ENCODE measurements around the gene FNDC10. TPM values are rescaled to one million over a fixed set of nuclear protein-coding genes. Genes with fewer than 3 reads are reported as not detected.
A peak's percentile ranks its signal among the peaks of the same experiment; 100 is the strongest.
"Not testable (repeated sequence)": the region's sequence is repeated elsewhere in the genome, so short reads cannot be mapped to it uniquely, and the experiment has no call there.

The FNDC10 gene
- total RNA-seq (2021; ENCODE audit: unreplicated experiment), result 8.4 TPM
- polyA plus RNA-seq (2012), result 4.1 and 6.1 TPM in 2 replicates
- Bru-seq, nascent RNA, result percentile 27 among the genes with signal in this experiment
- BruChase-seq, experiment 1, labeled RNA remaining after a 6-hour chase, result percentile 61 among the genes with signal in this experiment
- BruChase-seq, experiment 2, labeled RNA remaining after a 2-hour chase, result percentile 42 among the genes with signal in this experiment
- long read RNA-seq, transcript FNDC10-201 (1 exons, 2,085 nt), result major isoform, 31 of 31 reads
- long read RNA-seq, partial matches to known transcripts, result 0 of 31 reads
- long read RNA-seq, other reads (novel, unspliced or antisense), result 0 of 31 reads

DNA sequence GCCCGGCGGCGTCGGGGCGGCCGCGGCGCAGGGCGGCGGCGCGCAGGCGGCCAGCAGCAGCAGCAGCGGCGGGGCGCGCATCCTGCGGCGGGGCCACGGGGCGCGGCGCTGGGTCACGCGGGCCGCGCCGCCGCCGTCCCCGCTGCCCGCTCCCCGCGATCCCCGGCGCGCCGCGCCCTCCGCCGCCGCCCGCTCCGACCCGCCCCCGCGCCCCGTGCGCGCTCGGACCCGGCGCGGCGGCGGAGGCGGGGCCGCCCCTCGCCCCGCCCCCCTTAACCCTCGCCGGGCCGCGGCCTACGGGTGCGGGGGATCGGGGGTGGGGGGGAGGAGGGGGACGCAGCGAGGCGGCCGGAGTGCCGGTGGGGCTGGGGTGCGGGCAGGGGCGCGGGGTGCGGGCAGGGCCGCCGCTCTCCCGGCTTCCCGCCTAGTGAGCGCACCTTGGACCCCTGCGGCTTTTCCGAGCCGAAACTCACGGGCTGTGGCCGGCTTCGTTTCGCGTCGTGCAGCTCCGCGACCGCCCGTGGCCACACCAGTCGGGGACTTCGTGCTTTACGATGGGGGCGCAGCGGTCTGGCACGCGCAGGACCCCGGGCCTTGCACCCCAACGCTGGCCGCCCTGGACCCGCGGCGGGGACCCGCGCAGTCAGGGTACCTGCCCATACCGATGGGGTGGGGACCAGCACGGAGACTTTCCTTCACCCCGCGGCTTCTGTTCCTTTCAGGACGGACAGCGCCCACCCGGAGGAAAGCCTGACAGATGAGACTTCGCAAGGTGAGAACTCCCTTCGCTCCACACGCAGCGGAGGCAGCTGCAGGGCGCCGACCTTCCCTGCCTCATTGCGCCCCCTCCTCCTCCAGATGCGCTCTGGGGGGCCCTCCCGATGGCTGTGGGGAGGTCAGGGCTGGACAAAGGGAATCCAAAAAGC, at the start of gene FNDC10:
Gene FNDC10, minus strand, starts transcription at position 201 of the 926 bp plus-strand sequence. Its CDS starts 120 bp downstream, at position 81.
- Histone ChIP-seq H3K27ac (ENCODE audit: low read depth, low read length) (peak within 1 kb of the TSS; percentile 58; the same call in 1 of the 2 replicates), H3K4me3 (replicated peaks in 1 of 2; ENCODE audit: low read depth in 1 of 2, low read length in 2 of 2) (peak within 1 kb of the TSS; percentile 34 to 55), H3K79me2 (ENCODE audit: insufficient read depth, low read length) (no peaks in the 10 kb centered on the region), H4K20me1 (ENCODE audit: insufficient read depth) (no peaks in the 10 kb centered on the region), H3K27me3 (ENCODE audit: insufficient read depth, low read length) (peaks cover 11% of the 10 kb centered on the region; the same call in 1 of the 2 replicates), H3K36me3 (ENCODE audit: control insufficient read depth in 1 of 2, insufficient read depth in 2 of 2, low read length in 2 of 2) (no peaks in the 10 kb centered on the region), H3K9me2 (ENCODE audit: insufficient read depth) (no peaks in the 10 kb centered on the region), H3K9me3 (ENCODE audit: control insufficient read depth in 1 of 2, insufficient read depth in 1 of 2, low read depth in 1 of 2, low read length in 2 of 2) (no peaks in the 10 kb centered on the region), H3K4me1 (ENCODE audit: control insufficient read depth in 1 of 2, insufficient read depth in 2 of 2, low read length in 2 of 2) (peaks cover 10 to 34% of the 10 kb centered on the region in 2 experiments; a peak in 3 of 4 replicates), H3K4me2 (ENCODE audit: low read length) (peak within 1 kb of the TSS; percentile 84), H3K9ac (ENCODE audit: low read length) (peak within 1 kb of the TSS; percentile 38; the same call in 1 of the 2 replicates), H2AFZ (ENCODE audit: low read depth, low read length, poor library complexity, severe bottlenecking) (no peak within 1 kb of the TSS)
- no peak for TF ChIP-seq FOSL1 (IDR thresholded peaks at IDR 0.05; ENCODE audit: low read depth)
- TF ChIP-seq CBX3 (IDR thresholded peaks at IDR 0.05; ENCODE audit: low read depth), result no peak
- TF ChIP-seq, protein P1, sequence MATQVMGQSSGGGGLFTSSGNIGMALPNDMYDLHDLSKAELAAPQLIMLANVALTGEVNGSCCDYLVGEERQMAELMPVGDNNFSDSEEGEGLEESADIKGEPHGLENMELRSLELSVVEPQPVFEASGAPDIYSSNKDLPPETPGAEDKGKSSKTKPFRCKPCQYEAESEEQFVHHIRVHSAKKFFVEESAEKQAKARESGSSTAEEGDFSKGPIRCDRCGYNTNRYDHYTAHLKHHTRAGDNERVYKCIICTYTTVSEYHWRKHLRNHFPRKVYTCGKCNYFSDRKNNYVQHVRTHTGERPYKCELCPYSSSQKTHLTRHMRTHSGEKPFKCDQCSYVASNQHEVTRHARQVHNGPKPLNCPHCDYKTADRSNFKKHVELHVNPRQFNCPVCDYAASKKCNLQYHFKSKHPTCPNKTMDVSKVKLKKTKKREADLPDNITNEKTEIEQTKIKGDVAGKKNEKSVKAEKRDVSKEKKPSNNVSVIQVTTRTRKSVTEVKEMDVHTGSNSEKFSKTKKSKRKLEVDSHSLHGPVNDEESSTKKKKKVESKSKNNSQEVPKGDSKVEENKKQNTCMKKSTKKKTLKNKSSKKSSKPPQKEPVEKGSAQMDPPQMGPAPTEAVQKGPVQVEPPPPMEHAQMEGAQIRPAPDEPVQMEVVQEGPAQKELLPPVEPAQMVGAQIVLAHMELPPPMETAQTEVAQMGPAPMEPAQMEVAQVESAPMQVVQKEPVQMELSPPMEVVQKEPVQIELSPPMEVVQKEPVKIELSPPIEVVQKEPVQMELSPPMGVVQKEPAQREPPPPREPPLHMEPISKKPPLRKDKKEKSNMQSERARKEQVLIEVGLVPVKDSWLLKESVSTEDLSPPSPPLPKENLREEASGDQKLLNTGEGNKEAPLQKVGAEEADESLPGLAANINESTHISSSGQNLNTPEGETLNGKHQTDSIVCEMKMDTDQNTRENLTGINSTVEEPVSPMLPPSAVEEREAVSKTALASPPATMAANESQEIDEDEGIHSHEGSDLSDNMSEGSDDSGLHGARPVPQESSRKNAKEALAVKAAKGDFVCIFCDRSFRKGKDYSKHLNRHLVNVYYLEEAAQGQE (IDR thresholded peaks at IDR 0.05; ENCODE audit: low read depth), result no peak
- TF ChIP-seq, protein P2, sequence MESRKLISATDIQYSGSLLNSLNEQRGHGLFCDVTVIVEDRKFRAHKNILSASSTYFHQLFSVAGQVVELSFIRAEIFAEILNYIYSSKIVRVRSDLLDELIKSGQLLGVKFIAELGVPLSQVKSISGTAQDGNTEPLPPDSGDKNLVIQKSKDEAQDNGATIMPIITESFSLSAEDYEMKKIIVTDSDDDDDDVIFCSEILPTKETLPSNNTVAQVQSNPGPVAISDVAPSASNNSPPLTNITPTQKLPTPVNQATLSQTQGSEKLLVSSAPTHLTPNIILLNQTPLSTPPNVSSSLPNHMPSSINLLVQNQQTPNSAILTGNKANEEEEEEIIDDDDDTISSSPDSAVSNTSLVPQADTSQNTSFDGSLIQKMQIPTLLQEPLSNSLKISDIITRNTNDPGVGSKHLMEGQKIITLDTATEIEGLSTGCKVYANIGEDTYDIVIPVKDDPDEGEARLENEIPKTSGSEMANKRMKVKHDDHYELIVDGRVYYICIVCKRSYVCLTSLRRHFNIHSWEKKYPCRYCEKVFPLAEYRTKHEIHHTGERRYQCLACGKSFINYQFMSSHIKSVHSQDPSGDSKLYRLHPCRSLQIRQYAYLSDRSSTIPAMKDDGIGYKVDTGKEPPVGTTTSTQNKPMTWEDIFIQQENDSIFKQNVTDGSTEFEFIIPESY (IDR thresholded peaks at IDR 0.05; ENCODE audit: extremely low read depth, insufficient replicate concordance, low read length), result no peak
- no peak for TF ChIP-seq EGR1 (IDR thresholded peaks at IDR 0.05; ENCODE audit: low read depth)
- no peak for TF ChIP-seq POLR2AphosphoS5 (IDR thresholded peaks at IDR 0.05; ENCODE audit: low read depth, low read length)
- TF ChIP-seq SP1 (IDR thresholded peaks at IDR 0.05; ENCODE audit: low read depth), result no peak
- no peak for TF ChIP-seq YY1 (IDR thresholded peaks at IDR 0.05; ENCODE audit: extremely low read depth, insufficient replicate concordance, low read depth, low read length)
- ATAC-seq (peak; percentile 68), DNase-seq (ENCODE audit: low read depth, low spot score) (no peak)
- intact Hi-C loops (cut with micrococcal nuclease), result no loop called here
- ChIA-PET RAD21 (ENCODE audit: low non-redundant PET in 1 of 2, low total read pairs in 2 of 2, uncharacterized antibody in 2 of 2, unreplicated experiment in 2 of 2) (no interaction called here), CTCF (no interaction called here), POLR2A (no interaction called here)
- no TSS peak for BruUV-seq (replicated peaks)

DNA sequence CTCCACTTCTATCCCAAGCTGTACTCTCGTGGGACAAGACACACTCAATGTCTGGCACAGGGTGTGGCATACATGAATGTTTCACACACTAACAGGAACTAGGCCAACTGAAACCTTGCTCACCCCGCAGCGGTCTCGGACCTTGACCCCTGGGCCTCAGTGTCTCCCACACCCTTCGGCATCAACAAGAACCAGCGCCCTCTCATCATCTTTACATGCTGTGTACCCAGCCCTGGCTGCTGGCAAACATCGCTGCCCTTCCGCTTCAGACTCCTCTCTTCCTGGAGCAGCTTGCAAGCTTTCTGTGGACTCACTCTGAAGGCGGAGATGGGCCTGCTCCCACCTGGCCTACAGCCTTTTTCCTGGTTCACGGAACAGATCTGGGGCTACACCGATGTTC, 48.3 kb upstream of the FNDC10 start:
- DNase-seq (ENCODE audit: low read depth, low spot score); H2AFZ ChIP-seq (ENCODE audit: low read depth, low read length, poor library complexity, severe bottlenecking); intact Hi-C loops (cut with micrococcal nuclease); H3K4me1 ChIP-seq (ENCODE audit: control insufficient read depth in 1 of 2, insufficient read depth in 2 of 2, low read length in 2 of 2); BruUV-seq (replicated peaks); POLR2A ChIA-PET; H3K4me2 ChIP-seq (ENCODE audit: low read length); H3K9me2 ChIP-seq (ENCODE audit: insufficient read depth); H3K79me2 ChIP-seq (ENCODE audit: insufficient read depth, low read length); ATAC-seq; H3K9me3 ChIP-seq (ENCODE audit: control insufficient read depth in 1 of 2, insufficient read depth in 1 of 2, low read depth in 1 of 2, low read length in 2 of 2); H4K20me1 ChIP-seq (ENCODE audit: insufficient read depth); H3K27ac ChIP-seq (ENCODE audit: low read depth, low read length); RAD21 ChIA-PET (ENCODE audit: low non-redundant PET in 1 of 2, low total read pairs in 2 of 2, uncharacterized antibody in 2 of 2, unreplicated experiment in 2 of 2); H3K9ac ChIP-seq (ENCODE audit: low read length); H3K27me3 ChIP-seq (ENCODE audit: insufficient read depth, low read length); CTCF ChIA-PET; H3K4me3 ChIP-seq (replicated peaks in 1 of 2; ENCODE audit: low read depth in 1 of 2, low read length in 2 of 2): not testable (repeated sequence)
- peaks cover 14 to 32% of the 10 kb centered on the region in 2 experiments; a peak in 3 of 4 replicates for H3K36me3 ChIP-seq (ENCODE audit: control insufficient read depth in 1 of 2, insufficient read depth in 2 of 2, low read length in 2 of 2)

Measured in HCT116 (cell line).